ENCODE results near the gene FCHO1.
"Not testable (repeated sequence)": the region's sequence is repeated elsewhere in the genome, so short reads cannot be mapped to it uniquely, and the experiment has no call there.

Gene FCHO1

DNA sequence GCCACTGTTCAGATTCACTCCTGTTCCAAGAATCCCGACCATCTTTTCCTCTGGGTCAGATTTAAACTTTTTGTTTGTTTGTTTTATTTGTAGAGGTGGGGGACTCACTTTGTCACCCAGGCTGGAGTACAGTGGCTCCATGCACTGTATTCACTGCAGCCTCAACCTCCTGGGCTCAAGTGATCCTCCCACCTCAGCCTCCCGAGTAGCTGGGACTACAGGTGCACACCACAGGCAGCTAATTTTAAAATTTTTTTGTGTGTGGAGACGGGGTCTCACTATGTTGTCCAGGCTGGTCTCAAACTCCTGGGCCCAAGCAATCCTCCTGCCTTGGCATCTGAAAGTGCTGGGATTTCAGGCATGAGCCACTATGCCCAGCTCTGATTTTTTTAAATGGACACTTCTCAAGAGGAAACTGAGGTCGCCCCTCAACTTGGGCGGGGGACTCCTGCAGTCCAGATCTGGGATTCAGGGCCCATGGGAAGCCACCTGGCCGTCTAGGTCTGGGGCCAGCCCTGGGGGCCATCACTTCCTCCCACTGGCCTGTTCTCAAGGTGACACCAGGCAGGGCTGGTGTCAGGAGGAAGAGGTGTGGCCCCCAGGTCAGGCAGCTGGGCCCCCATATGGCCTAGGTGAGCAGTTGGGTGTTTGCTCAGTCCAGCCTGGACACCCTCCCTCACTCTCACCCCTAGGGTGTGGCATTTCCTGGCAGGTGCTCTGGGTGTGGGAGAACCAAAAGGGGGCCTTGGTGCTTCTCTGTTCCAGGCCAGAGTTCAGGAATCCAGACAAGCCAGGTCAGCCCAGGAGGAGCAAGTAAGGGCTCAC is 44.9 kb downstream of the FCHO1 start:
- DNase-seq: no peak

DNA sequence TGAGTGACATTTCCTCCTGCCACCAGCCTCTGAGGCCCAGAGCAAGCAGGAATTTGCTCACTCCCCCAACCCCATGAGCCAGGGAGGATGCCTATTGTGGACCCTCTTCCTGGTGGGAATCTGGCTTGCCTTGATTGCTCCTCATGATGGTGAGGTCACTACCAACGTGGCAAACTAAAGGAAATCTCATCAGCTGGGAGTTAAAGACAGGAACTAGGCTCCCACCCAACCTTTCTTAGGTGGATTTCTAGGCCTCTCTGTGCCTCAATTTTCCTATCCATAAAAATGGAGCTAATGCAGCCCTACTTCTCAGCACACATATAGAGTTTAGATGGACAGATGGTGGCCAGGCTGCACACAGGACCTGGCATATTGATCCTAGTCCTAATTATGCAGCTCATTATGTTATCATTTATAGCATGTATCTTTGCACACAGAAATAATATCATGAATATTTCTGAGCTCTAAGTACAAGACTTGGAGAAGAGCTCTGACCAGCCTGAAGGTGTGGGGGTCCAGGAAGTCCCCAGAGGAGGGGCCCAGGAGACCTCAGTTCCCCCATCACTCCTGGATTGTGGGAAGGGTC is 45.7 kb downstream of the FCHO1 start:
- DNase-seq: no peak

DNA sequence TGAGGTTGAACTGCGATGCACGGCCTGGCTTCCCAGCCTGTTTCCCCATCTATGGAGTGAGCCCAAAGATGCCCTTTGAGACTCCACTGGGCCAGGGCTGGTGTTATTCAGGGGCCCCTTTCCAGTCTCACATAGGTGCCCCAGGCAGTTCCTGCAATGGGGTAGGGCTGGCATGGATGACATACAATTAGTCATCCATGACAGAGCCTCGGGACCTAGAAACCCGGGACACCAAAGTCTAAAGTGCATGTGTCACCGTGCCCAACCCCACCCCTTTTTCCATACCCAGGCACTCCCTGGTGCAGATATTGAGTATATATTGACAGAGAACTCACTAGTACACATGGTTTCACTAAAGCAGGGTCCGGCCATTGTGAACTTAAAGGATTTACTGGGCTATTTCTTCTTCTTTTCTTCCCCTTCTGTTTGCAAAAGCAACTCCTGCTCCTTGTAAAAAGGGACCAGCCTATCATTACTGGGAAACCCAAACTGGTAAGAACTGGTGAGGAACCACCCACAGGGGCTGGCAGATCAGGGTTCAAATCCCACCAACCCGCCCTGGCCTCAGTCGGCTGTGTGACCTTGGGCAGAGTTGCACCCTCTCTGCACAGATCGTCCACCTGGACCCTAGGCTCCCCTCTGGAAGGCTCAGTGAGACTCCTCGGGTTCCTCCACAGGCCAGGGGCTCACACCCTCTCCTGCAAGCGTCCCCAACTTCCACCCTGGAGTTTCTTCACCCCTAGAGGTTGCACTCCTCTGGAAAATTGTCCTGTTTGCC is 46.3 kb downstream of the FCHO1 start:
- DNase-seq: no peak

GRCh38 chr19:17798599-17798998 is 47.3 kb downstream of the FCHO1 start:
- DNase-seq: not testable (repeated sequence)

GRCh38 chr19:17802137-17802858 is 51.0 kb downstream of the FCHO1 start:
- no peak for DNase-seq

GRCh38 chr19:17803264-17803896 is 52.1 kb downstream of the FCHO1 start:
- DNase-seq: peak; percentile 68

DNA sequence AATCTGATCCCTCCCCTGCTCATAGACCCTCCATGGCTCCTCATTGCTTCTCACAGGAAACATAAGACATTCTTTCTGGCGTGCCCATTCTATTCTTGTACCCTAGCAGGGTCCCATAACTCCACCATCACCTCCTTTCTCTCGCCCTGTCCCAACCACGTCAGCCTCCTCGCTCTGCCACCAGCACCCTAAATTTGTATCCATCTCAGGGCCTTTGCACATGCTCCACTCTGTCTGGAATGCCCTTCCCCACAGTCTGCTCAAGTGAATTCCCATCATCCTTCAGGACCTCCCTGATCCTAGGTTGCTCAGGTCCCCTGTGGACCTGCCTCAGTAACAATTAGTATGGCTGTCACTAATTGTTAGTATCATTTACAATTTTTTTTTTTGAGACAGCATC is 54.1 kb downstream of the FCHO1 start:
- no peak for DNase-seq

- no peak for DNase-seq
Measured at GRCh38 chr19:17806945-17807344, 55.7 kb downstream of the FCHO1 start.

- DNase-seq: no peak
Measured at GRCh38 chr19:17807731-17808316, 56.5 kb downstream of the FCHO1 start.

GRCh38 chr19:17811103-17811502 is 59.8 kb downstream of the FCHO1 start:
- DNase-seq: no peak

DNA sequence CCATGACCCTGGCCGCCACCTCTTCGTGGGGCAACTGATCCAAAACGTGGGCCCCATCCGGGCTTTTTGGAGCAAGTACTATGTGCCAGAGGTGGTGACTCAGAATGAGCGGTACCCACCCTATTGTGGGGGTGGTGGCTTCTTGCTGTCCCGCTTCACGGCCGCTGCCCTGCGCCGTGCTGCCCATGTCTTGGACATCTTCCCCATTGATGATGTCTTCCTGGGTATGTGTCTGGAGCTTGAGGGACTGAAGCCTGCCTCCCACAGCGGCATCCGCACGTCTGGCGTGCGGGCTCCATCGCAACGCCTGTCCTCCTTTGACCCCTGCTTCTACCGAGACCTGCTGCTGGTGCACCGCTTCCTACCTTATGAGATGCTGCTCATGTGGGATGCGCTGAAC is 60.4 kb downstream of the FCHO1 start:
- no peak for DNase-seq

DNA sequence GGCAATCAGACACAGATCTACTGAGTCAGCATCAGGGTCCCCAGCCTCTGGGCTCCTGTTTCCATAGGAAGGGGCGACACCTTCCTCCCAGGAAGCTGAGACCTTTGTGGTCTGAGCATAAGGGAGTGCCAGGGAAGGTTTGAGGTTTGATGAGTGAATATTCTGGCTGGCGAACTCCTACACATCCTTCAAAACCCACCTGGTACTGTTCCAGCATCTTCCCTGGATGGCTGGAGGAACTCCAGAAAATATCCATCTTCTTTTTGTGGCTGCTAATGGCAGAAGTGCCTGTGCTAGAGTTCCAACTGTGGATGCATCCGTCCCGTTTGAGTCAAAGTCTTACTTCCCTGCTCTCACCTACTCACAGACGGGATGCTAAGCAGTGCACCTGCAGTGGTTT is 60.8 kb downstream of the FCHO1 start:
- no peak for DNase-seq

DNA sequence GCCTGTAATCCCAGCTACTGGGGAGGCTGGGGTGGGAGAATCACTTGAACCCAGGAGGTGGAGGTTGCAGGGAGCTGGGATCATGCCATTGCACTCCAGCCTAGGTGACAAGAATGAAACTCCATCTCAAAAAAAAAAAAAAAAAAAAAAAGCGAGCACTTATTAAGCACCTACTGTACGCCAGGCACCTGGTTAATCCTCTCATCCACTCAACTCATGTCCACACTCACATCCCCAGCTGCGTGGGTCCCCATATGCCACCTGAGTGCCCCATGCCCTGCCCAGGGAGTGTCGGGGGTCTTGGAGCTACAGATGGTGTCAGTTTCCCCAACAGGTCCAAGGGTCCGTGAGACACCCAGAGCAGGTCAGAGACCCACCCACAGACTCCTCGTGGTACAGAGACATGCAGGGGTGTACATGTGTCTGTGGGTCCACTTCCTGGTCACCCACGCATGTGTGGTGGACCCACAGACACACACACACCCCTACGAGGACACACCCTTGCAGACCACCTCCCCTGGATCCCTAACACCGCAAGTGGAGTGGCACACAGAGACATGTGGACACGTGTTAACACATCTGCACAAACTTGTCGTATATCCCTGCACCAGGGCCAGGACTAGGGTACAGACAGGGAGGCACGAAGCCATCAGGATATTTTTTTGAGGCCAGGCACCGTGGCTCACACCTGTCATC is 66.5 kb downstream of the FCHO1 start:
- DNase-seq: no peak

DNA sequence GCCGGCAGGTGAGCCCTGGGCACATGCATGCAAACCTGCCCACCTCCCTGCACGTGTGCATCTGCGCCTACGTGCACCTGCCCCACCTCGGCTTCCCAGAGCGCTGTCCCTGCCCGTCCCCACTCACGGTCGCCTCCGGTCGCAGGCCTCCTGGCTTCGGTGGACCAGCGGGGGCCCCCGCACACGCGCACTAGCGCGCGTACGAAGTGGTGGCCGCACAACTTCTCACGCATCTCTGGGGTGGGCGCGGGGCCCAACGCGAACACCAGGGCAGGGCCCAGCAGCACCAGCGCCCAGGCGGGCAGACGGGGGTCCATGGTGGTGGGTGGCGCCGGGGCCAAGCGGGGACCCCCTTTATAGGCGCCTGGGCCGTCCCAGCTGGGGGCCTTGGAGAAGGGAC is 69.9 kb downstream of the FCHO1 start, which contains the start of gene INSL3:
INSL3 (minus strand) TSS at position 330 of the 400 bp plus-strand sequence; CDS start at position 317, 13 bp downstream.
- no peak for DNase-seq

GRCh38 chr19:17824339-17824738 is 73.1 kb downstream of the FCHO1 start:
- DNase-seq: no peak

DNA sequence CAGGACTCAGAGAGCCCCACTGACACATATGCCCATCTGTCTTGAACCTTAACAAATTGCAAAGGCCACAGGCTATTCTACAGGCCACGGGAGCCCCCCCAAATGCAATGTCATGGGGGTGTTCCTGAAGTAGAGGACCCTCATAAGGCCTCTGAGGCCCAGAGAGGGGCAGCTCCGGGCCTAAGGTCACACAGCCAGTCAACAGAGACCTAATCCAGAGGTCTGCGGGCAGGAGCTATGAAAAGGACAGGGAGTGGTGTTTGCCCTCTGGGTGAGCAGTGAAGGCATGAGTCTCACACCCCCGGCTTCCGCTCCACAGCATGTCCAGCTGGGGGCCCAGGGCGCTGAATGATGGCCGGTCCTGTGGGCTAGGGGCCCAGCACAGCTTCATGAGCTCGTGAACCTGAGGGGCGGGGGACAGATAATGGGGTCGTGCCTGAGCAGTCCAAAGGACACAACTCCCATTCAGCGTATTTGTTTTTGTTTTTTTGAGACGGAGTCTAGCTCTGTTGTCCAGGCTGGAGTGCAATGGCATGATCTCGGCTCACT is 75.3 kb downstream of the FCHO1 start:
- no peak for DNase-seq

- DNase-seq: no peak
Measured at GRCh38 chr19:17829855-17830566, 78.7 kb downstream of the FCHO1 start.

- no peak for DNase-seq
Measured at GRCh38 chr19:17830567-17831418, 79.5 kb downstream of the FCHO1 start.

- no peak for DNase-seq
Measured at GRCh38 chr19:17831419-17831888, 80.2 kb downstream of the FCHO1 start.

Data from GDM1 (cell line).